HepG2 (cell line): ENCODE data around the gene EEFSEC. TPM values are rescaled to one million over a fixed set of nuclear protein-coding genes. Genes with fewer than 3 reads are reported as not detected.

ENCODE experiments used
- FOSL1 ChIP-seq: sonication (generic); formaldehyde crosslinking; IDR thresholded peaks from 2 replicates; pipeline ENCODE4 v1.9.0; 2021; ENCODE audit warnings: missing genetic modification reagents, borderline replicate concordance
- FOSL2 ChIP-seq: sonication (generic); formaldehyde crosslinking; IDR thresholded peaks from 2 replicates; pipeline ENCODE4 v1.4.0; 2020; ENCODE audit warnings: missing genetic modification reagents
- FOXA1 ChIP-seq, 2 experiments: fragments of 450-650 bp in 1 of 2; sonication (generic) in 1 of 2; formaldehyde crosslinking in 1 of 2; IDR thresholded peaks; 2 replicates each; pipeline versions ENCODE4 v1.4.0 to v1.6.1; 2016 to 2020; ENCODE audit warnings: missing genetic modification reagents in 1 of 2
- HDAC2 ChIP-seq: sonication (generic); formaldehyde crosslinking; IDR thresholded peaks from 2 replicates; pipeline ENCODE4 v1.4.0; 2020; ENCODE audit warnings: missing genetic modification reagents
- HMG20A ChIP-seq: IDR thresholded peaks from 2 replicates; pipeline ENCODE4 v1.6.1; 2016; ENCODE audit warnings: borderline replicate concordance
- KAT8 ChIP-seq: IDR thresholded peaks from 2 replicates; pipeline ENCODE4 v1.6.1; 2016; ENCODE audit warnings: missing genetic modification reagents, missing compliant biosample characterization
- MIER3 ChIP-seq: IDR thresholded peaks from 2 replicates; pipeline ENCODE4 v1.6.1; 2016; ENCODE audit warnings: missing compliant biosample characterization, borderline replicate concordance
- MXI1 ChIP-seq: IDR thresholded peaks from 3 replicates; pipeline ENCODE4 v1.6.1; 2012; ENCODE audit warnings: low read depth, low read length, inconsistent platforms, borderline replicate concordance
- NFIC ChIP-seq: IDR thresholded peaks from 2 replicates; pipeline ENCODE4 v1.6.1; 2012; ENCODE audit warnings: mild to moderate bottlenecking, low read length, inconsistent platforms
- NR2F6 ChIP-seq, 2 experiments: IDR thresholded peaks; 2 replicates each; pipeline ENCODE4 v1.6.1; 2016; ENCODE audit warnings: antibody characterized with exemption in 1 of 2, mild to moderate bottlenecking in 1 of 2
- RBM39 ChIP-seq: fragments of 200-400 bp; formaldehyde crosslinking; IDR thresholded peaks from one replicate; pipeline ENCODE4 v1.6.1; 2018; ENCODE audit warnings: antibody characterized with exemption, mild to moderate bottlenecking, low read depth, low read length; ENCODE audit not compliant: poor library complexity, severe bottlenecking
- RXRA ChIP-seq: sonication (generic); formaldehyde crosslinking; IDR thresholded peaks from 2 replicates; pipeline ENCODE4 v1.5.1; 2020; ENCODE audit warnings: missing genetic modification reagents
- SAP130 ChIP-seq: IDR thresholded peaks from 2 replicates; pipeline ENCODE4 v1.6.1; 2016; ENCODE audit warnings: low read depth
- SOX13 ChIP-seq, 3 experiments: fragments of 450-650 bp in 1 of 3; sonication (generic) in 1 of 3; formaldehyde crosslinking in 1 of 3; IDR thresholded peaks in 2 of 3; conservative IDR thresholded peaks in 1 of 3; 2 replicates each; pipeline versions ENCODE4 v1.5.0 to v1.6.1; 2016 to 2020; ENCODE audit warnings: antibody characterized with exemption in 1 of 3, mild to moderate bottlenecking in 1 of 3, missing compliant biosample characterization in 1 of 3, missing genetic modification reagents in 1 of 3, moderate library complexity in 1 of 3
- STAG1 ChIP-seq: sonication (generic); formaldehyde crosslinking; IDR thresholded peaks from 2 replicates; pipeline ENCODE4 v1.4.0; 2020; ENCODE audit warnings: missing genetic modification reagents
- TGIF2 ChIP-seq: IDR thresholded peaks from 2 replicates; pipeline ENCODE4 v1.6.1; 2016; ENCODE audit warnings: control low read depth, missing compliant biosample characterization
- ZC3H4 ChIP-seq: sonication (generic); formaldehyde crosslinking; IDR thresholded peaks from 2 replicates; pipeline ENCODE4 v1.4.0; 2020; ENCODE audit warnings: missing genetic modification reagents, borderline replicate concordance
- ZNF549 ChIP-seq: sonication (generic); formaldehyde crosslinking; IDR thresholded peaks from 2 replicates; pipeline ENCODE4 v1.5.0; 2020; ENCODE audit warnings: missing genetic modification reagents
- ZNF605 ChIP-seq: sonication (generic); formaldehyde crosslinking; IDR thresholded peaks from 2 replicates; pipeline ENCODE4 v1.8.0; 2022; ENCODE audit warnings: mild to moderate bottlenecking, missing genetic modification reagents
- ZNF607 ChIP-seq: sonication (generic); formaldehyde crosslinking; IDR thresholded peaks from 2 replicates; pipeline ENCODE4 v1.5.1; 2020; ENCODE audit warnings: missing genetic modification reagents, mild to moderate bottlenecking, borderline replicate concordance
- polyA plus RNA-seq, 8 experiments: library from polyadenylated mRNA; depleted of rRNA in 3 of 8; stranded (reverse) in 7 of 8; unstranded in 1 of 8; fragments of >200 nt; fragmentation: Illumina TruSeq in 4 of 8; extraction: Trizol in 4 of 8; gene quantifications; 2 replicates each; pipeline versions ENCODE4 v1.2.1 to v1.2.3, GENCODE V29; 2011 to 2016; ENCODE audit warnings: low read depth in 4 of 8, missing spikeins in 1 of 8, mixed read lengths in 1 of 8; ENCODE audit not compliant: insufficient read depth in 1 of 8
- total RNA-seq, 5 experiments: library from RNA; depleted of rRNA; stranded (reverse); fragments of >200 nt; fragmentation: Illumina TruSeq; extraction: Trizol; gene quantifications; 2 replicates each; pipeline ENCODE4 v1.2.3, GENCODE V29; 2016; ENCODE audit warnings: low read depth in 1 of 5
- TF ChIP-seq, protein P1 (sequence below): sonication (generic); formaldehyde crosslinking; IDR thresholded peaks from 2 replicates; pipeline ENCODE4 v1.4.0; 2020; ENCODE audit warnings: mild to moderate bottlenecking, missing genetic modification reagents

EEFSEC gene
- total and polyA plus RNA-seq, 2 of the 13 experiments (the other 11 are each of a cell fraction or from before 2014, with no cell fraction given): 6.4 to 24.2 TPM

DNA sequence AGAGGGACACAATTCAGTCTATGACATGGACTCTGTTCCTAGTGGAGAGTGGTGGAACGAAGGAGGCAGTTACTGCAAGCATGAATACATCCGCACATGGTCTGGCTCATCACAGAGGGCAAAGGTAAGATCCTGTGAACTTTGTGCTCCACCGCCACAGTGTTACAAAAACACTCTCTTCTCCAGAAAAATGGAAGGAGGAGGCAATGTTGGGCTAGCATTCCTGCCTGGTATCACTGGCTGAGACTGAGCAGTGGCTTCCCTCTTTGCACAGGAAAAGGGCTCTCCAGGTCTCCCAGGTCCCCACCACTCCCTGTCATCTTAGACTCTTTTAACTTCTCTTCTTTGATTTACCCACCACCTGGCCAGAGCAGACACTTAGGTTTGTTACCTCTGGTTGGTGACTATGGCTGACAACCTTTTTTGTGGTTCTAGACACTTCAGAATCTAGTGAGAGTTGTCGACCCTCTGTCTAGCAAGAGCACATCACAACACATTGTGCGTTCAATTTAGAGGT lies 1.5 kb upstream of the EEFSEC start (continued):
- TF ChIP-seq, protein P1, sequence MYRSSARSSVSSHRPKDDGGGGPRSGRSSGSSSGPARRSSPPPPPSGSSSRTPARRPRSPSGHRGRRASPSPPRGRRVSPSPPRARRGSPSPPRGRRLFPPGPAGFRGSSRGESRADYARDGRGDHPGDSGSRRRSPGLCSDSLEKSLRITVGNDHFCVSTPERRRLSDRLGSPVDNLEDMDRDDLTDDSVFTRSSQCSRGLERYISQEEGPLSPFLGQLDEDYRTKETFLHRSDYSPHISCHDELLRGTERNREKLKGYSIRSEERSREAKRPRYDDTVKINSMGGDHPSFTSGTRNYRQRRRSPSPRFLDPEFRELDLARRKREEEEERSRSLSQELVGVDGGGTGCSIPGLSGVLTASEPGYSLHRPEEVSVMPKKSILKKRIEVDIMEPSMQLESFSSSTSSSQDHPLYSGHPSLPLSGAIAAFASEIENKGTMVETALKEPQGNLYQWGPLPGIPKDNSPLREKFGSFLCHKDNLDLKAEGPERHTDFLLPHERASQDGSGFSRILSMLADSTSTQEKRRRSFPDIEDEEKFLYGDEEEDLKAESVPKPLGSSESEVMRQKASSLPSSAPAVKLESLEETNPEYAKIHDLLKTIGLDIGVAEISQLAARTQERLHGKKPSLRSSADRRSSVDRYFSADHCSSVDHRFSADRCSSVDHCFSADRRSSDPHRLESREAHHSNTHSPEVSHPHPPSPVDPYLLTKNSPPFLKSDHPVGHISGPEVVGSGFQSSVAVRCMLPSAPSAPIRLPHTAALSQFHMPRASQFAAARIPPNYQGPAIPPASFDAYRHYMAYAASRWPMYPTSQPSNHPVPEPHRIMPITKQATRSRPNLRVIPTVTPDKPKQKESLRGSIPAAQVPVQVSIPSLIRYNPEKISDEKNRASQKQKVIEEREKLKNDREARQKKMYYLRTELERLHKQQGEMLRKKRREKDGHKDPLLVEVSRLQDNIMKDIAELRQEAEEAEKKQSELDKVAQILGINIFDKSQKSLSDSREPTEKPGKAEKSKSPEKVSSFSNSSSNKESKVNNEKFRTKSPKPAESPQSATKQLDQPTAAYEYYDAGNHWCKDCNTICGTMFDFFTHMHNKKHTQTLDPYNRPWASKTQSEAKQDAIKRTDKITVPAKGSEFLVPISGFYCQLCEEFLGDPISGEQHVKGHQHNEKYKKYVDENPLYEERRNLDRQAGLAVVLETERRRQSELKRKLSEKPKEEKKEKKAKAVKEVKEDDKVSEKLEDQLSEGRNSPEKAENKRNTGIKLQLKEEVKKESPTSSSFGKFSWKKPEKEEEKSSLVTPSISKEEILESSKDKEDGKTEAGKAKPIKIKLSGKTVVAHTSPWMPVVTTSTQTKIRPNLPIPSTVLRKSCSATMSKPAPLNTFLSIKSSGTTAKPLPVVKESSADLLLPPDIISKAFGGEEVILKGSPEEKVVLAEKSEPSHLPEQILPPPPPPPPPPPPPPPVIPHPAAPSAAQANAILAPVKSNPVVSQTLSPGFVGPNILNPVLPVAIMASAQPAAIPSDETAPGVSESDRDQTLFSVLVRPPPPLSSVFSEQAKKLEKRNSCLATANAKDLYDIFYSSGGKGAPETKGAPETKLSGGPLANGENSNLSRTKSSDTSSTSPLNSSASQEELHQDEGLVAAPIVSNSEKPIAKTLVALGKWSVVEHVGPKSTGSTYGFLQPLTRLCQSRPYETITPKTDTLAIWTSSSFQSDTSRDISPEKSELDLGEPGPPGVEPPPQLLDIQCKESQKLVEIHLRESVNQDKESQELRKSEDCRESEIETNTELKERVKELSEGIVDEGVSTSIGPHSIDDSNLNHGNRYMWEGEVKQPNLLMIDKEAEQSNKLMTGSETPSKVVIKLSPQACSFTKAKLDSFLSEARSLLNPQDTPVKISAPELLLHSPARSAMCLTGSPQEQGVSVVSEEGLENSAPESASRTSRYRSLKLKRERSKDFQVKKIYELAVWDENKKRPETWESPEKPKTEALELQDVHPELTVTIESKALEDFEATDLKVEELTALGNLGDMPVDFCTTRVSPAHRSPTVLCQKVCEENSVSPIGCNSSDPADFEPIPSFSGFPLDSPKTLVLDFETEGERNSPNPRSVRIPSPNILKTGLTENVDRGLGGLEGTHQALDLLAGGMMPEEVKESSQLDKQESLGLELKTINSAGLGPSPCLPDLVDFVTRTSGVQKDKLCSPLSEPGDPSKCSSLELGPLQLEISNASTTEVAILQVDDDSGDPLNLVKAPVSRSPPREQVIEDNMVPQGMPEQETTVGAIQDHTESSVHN (CRISPR knock-in tag): peak; percentile 22; the same call in 1 of the 2 replicates
- TF ChIP-seq MIER3 (peak; percentile 79; the same call in 1 of the 2 replicates), SAP130 (CRISPR knock-in tag) (peak; percentile 90), ZC3H4 (0 out of 2 replicates have a peak, but pooled peaks have one; percentile 43), HMG20A (CRISPR knock-in tag) (peak; percentile 68; the same call in 1 of the 2 replicates), FOSL1 (CRISPR knock-in tag) (no peak), ZNF605 (peak; percentile 92), ZNF607 (0 out of 2 replicates have a peak, but pooled peaks have one; percentile 15), SOX13 (IDR thresholded peaks at IDR 0.05) (no peak), SOX13 (CRISPR knock-in tag; conservative IDR thresholded peaks at IDR 0.05 in 1 of 2, IDR thresholded peaks at IDR 0.05 in 1 of 2) (peak in 1 of 2 experiments; percentile 61; a peak in 1 of 4 replicates), RBM39 (no peak), NFIC (0 out of 2 replicates have a peak, but pooled peaks have one; percentile 46), MXI1 (peak; percentile 88; the same call in 1 of the 3 replicates), HDAC2 (CRISPR knock-in tag) (peak; percentile 81; the same call in 1 of the 2 replicates), FOSL2 (peak; percentile 75), FOXA1 (IDR thresholded peaks at IDR 0.05) (no peak), FOXA1 (CRISPR knock-in tag; IDR thresholded peaks at IDR 0.05) (peak; percentile 42; the same call in 1 of the 2 replicates), STAG1 (CRISPR knock-in tag) (no peak), RXRA (CRISPR knock-in tag) (peak; percentile 74; the same call in 1 of the 2 replicates), KAT8 (CRISPR knock-in tag) (0 out of 2 replicates have a peak, but pooled peaks have one; percentile 65), TGIF2 (CRISPR knock-in tag) (peak; percentile 77), NR2F6 (IDR thresholded peaks at IDR 0.05) (peak; percentile 69), NR2F6 (CRISPR knock-in tag; IDR thresholded peaks at IDR 0.05) (peak; percentile 80), ZNF549 (CRISPR knock-in tag) (no peak)
